Erythroblast (primary cell): Measurements from ENCODE around the gene STH.

Experiments
- GATA1 ChIP-seq: IDR thresholded peaks from 2 replicates; pipeline ENCODE4 v1.6.1; 2011; ENCODE audit warnings: low read depth, mild to moderate bottlenecking, control low read depth, low read length, moderate library complexity
- POLR2A ChIP-seq: IDR thresholded peaks from 2 replicates; pipeline ENCODE4 v1.6.1; 2011; ENCODE audit warnings: mild to moderate bottlenecking, low read length

DNA sequence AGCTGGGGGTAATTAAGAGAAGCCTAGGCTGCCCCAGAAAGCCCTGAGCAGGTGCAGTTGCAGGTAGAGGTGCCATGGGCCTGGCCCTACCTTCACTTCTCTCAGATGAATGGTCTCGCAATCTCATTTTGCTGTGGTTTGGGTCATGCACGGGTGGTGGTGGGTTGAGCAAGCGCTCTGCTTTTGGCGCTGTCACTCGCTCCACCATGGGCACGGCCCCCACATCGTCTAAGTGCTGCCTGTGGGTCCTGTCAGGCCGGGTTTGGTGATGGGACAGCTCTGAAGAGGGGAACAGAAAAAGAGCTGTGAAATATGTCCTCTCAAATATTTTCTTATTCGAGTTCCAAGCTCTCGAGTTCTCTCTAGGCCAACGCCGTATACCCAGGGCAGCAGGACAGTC lies 39.9 kb downstream of the STH start:
- TF ChIP-seq POLR2A (no peak), GATA1 (no peak)
